Gastroesophageal sphincter (tissue), 4 donors: ENCODE measurements around the gene TMEM184A. TPM values are rescaled to one million over a fixed set of nuclear protein-coding genes. Genes with fewer than 3 reads are reported as not detected.

Experiments used
- ATAC-seq: fragments of 150-250 bp; one replicate; pipeline ENCODE4 v1.9.1; 2016; ENCODE audit warnings: mild to moderate bottlenecking, moderate library complexity
- H3K27ac ChIP-seq, 4 donors: fragments of 200-600 bp; sonication (generic) in 3 of 4; 1 replicate in 3 of 4; 2 replicates in 1 of 4; pipeline ENCODE4 v1.5.1; 2016 to 2019
- H3K27me3 ChIP-seq: fragments of 200-600 bp; sonication (generic); one replicate; pipeline ENCODE4 v1.5.1; 2019
- H3K36me3 ChIP-seq, 2 donors: fragments of 200-600 bp; sonication (generic); one replicate each; pipeline ENCODE4 v1.5.1; 2019; ENCODE audit warnings: control low read depth in 1 of 2
- H3K4me1 ChIP-seq, 3 donors: fragments of 200-600 bp; sonication (generic); 1 replicate in 2 of 3; 2 replicates in 1 of 3; pipeline ENCODE4 v1.5.1; 2016 to 2019; ENCODE audit warnings: control low read depth in 2 of 3
- H3K4me3 ChIP-seq, 2 donors: fragments of 200-600 bp; sonication (generic); one replicate each; pipeline ENCODE4 v1.5.1; 2019; ENCODE audit warnings: mild to moderate bottlenecking in 1 of 2, moderate library complexity in 1 of 2
- H3K9me3 ChIP-seq, 3 donors: fragments of 200-600 bp; sonication (generic); one replicate each; pipeline ENCODE4 v1.5.1; 2017 to 2019; ENCODE audit warnings: control low read depth in 2 of 3
- EP300 ChIP-seq: sonication (generic); formaldehyde crosslinking; IDR thresholded peaks from one replicate; pipeline ENCODE4 v1.6.1; 2017; ENCODE audit warnings: antibody characterized with exemption, mild to moderate bottlenecking
- POLR2A ChIP-seq, 2 donors: fragments of 450-650 bp; IDR thresholded peaks; one replicate each; pipeline ENCODE4 v1.6.1; 2017; ENCODE audit warnings: antibody characterized with exemption in 2 of 2, mild to moderate bottlenecking in 2 of 2, moderate library complexity in 1 of 2
- POLR2AphosphoS5 ChIP-seq: sonication (generic); formaldehyde crosslinking; IDR thresholded peaks from one replicate; pipeline ENCODE4 v1.6.1; 2017; ENCODE audit warnings: antibody characterized with exemption
- WGBS, 2 donors: methylation state at CpG; one replicate each; pipeline ENCODE4 v1.1.5; 2018; ENCODE audit warnings: low coverage in 1 of 2; 5-methylcytosine and 5-hydroxymethylcytosine counted together
- total RNA-seq, 4 donors: library from RNA; depleted of rRNA; stranded (reverse); fragments of >200 nt; gene quantifications; one replicate each; pipeline ENCODE4 v1.1.0, GENCODE V29; 2016
- TF ChIP-seq, protein P1 (sequence below), 4 experiments: fragments of 200-600 bp in 2 of 4; fragments of 450-650 bp in 2 of 4; sonication (generic) in 1 of 4; IDR thresholded peaks; one replicate each; pipeline ENCODE4 v1.5.1; 2017 to 2019; ENCODE audit warnings: antibody characterized with exemption in 4 of 4, mild to moderate bottlenecking in 2 of 4, moderate library complexity in 2 of 4

TMEM184A gene
- total RNA-seq, 4 donors from 2014 or later = 0.15 to 1.5 (median 0.31) TPM; not detected in 1

DNA sequence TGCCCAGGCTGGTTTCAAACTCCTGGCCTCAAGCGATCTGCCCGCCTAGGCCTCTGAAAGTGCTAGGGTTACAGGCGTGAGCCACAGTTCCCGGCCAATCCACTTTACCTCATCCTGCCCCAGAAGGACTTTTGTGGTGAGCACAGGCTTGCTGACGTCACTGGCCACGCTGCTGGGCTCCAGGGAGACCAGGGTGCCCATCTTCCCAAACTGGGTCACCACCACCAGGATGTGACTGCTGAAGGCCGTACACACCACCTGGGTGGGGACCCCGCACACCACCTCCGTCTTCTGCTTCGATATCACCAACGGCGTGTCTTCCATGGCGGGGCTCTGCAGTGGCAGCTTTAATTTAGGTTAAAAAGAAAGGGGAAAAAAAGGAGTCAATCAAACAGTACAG lies 13.0 kb upstream of the TMEM184A start:
- Histone ChIP-seq H3K4me1 (peaks cover 0 to 40% (median 12%) of the 10 kb centered on the region in 3 donors), H3K27ac (peak overlapping the region in 3 of 4 donors; percentile 89 to 96 (median 95)), H3K36me3 (peaks cover 0 to 35% of the 10 kb centered on the region in 2 donors), H3K9me3 (no peaks in the 10 kb centered on the region), H3K4me3 (peak overlapping the region; percentile 46 to 90), H3K27me3 (no peaks in the 10 kb centered on the region)
- WGBS, 2 donors = 100% methylated on average over 2 of the region's 13 CpGs; no CpG with 5 or more reads in 1 of the 2 donors
- TF ChIP-seq POLR2AphosphoS5 = no peak
- TF ChIP-seq EP300 = no peak
- TF ChIP-seq POLR2A (IDR thresholded peaks at IDR 0.05) = no peak
- TF ChIP-seq, protein P1, sequence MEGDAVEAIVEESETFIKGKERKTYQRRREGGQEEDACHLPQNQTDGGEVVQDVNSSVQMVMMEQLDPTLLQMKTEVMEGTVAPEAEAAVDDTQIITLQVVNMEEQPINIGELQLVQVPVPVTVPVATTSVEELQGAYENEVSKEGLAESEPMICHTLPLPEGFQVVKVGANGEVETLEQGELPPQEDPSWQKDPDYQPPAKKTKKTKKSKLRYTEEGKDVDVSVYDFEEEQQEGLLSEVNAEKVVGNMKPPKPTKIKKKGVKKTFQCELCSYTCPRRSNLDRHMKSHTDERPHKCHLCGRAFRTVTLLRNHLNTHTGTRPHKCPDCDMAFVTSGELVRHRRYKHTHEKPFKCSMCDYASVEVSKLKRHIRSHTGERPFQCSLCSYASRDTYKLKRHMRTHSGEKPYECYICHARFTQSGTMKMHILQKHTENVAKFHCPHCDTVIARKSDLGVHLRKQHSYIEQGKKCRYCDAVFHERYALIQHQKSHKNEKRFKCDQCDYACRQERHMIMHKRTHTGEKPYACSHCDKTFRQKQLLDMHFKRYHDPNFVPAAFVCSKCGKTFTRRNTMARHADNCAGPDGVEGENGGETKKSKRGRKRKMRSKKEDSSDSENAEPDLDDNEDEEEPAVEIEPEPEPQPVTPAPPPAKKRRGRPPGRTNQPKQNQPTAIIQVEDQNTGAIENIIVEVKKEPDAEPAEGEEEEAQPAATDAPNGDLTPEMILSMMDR (IDR thresholded peaks at IDR 0.05) = no peak
- ATAC-seq = no peak

DNA sequence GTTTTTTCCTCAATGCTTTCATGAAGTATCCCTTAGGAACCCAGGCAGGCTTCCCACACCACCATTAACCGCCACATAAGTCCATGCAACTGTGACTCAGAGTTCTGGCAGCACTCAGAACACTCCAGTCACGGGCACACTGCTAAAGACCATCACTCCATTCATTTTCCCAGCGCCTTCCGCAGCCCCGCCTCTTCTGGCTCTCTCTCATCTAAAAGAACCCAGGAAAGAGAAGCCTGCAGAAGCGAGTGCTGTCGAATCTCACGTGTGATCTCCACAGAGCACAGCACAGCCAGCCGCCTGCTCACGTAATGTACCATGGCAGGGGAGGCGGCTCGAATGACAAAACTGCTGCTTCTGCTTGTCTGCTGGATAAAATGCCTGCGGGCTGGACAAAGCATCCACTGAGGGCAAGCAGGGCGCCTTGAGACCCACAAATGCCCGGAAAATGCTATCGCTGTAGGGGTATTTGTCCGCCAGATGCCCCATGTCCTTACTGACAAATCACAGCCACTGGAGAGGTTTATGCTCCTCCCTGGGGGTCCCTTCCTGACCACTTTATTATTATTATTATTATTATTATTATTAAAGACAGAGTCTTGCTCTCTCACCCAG lies 12.0 kb upstream of the TMEM184A start:
- Histone ChIP-seq H3K27me3 (no peaks in the 10 kb centered on the region), H3K4me3 (no peak overlapping the region), H3K9me3 (no peaks in the 10 kb centered on the region), H3K4me1 (peaks cover 0 to 40% (median 12%) of the 10 kb centered on the region in 3 donors), H3K36me3 (peaks cover 0 to 35% of the 10 kb centered on the region in 2 donors), H3K27ac (peak overlapping the region in 2 of 4 donors; percentile 4 to 96)
- 80 to 81% methylated on average over 7 to 12 of the region's 17 CpGs for WGBS, 2 donors
- TF ChIP-seq, protein P1 (IDR thresholded peaks at IDR 0.05) = no peak
- no peak for TF ChIP-seq EP300
- no peak for TF ChIP-seq POLR2A (IDR thresholded peaks at IDR 0.05)
- TF ChIP-seq POLR2AphosphoS5 = no peak
- ATAC-seq = no peak

DNA sequence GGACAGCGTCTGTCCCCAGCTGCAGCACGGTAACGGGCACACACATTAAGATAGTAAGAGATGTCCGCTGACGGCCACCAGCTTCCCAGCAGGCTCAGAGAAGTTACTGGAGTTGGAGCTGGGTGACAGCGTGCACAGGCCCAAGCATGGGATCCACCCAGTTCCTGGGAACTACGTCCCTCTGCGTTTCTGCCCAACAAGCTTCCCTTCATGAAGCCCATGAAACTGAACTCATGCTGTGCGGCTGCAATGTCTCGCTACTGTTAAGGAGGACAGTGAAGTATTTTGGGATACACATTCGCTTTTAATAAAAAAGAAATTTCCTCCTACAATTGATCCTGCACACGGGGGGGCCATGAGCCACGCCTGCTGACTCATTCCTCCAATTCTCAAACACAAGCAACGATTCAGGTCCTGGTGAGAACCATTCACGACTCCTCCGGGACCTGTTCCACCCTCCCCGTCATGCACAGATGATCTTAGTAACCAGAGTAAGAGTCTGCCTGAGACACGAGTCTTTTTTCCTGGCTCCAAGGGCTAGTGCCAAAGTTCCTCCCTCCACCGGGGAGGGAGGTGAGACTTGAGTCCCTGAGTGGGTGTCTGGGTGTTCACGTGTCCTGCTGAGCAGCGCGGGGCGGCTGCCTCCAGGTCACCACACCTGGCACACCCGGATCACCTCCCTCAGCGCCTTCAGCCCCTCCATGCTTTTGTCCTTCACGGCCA lies 11.2 kb upstream of the TMEM184A start:
- peak overlapping the region in 1 of 4 donors; percentile 4 for H3K27ac ChIP-seq
- 55 to 69% methylated on average over 9 to 12 of the region's 26 CpGs for WGBS, 2 donors
- no peaks in the 10 kb centered on the region for H3K27me3 ChIP-seq
- H3K4me3 ChIP-seq = no peak overlapping the region
- H3K9me3 ChIP-seq = no peaks in the 10 kb centered on the region
- peaks cover 0 to 39% (median 12%) of the 10 kb centered on the region in 3 donors for H3K4me1 ChIP-seq
- ATAC-seq = no peak
- H3K36me3 ChIP-seq = peaks cover 0 to 35% of the 10 kb centered on the region in 2 donors
- no peak for TF ChIP-seq POLR2AphosphoS5
- TF ChIP-seq, protein P1 (IDR thresholded peaks at IDR 0.05) = no peak
- TF ChIP-seq EP300 = no peak
- TF ChIP-seq POLR2A (IDR thresholded peaks at IDR 0.05) = no peak

DNA sequence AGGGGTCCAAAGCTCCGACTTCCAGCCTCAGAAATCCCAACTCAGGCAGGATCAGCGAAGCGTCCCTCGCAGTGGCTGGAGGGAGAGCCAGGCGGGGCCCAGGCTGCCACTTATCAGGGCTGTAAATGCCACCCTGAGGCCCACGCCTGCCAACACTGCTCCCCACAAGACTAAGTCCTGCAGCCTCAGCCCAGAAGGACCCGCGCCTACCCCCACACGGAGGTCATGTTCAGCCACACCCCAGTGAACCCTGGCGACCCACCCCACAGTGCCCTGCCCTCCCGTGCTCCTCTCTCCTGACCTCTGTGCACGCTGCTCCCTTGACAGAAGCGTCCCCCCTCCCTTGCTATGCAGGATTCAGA lies 10.7 kb upstream of the TMEM184A start:
- Histone ChIP-seq H3K4me3 (no peak overlapping the region), H3K36me3 (peaks cover 0 to 35% of the 10 kb centered on the region in 2 donors), H3K27me3 (no peaks in the 10 kb centered on the region), H3K4me1 (peaks cover 0 to 33% (median 11%) of the 10 kb centered on the region in 3 donors), H3K27ac (no peak overlapping the region), H3K9me3 (no peaks in the 10 kb centered on the region)
- WGBS, 2 donors = no CpG with 5 or more reads among the region's 13 CpGs
- no peak for TF ChIP-seq POLR2A (IDR thresholded peaks at IDR 0.05)
- TF ChIP-seq, protein P1 (IDR thresholded peaks at IDR 0.05) = no peak
- no peak for TF ChIP-seq EP300
- no peak for TF ChIP-seq POLR2AphosphoS5
- ATAC-seq = no peak
